Suprapubic skin (tissue), 4 donors: ENCODE measurements around the gene NPC1L1. TPM values are rescaled to one million over a fixed set of nuclear protein-coding genes. Genes with fewer than 3 reads are reported as not detected.

Experiments used
- DNase-seq, 2 donors: peaks; one replicate each; pipeline ENCODE4 v3.0.0-alpha.2; 2019; ENCODE audit warnings: low spot score in 2 of 2
- H3K27ac ChIP-seq: fragments of 200-600 bp; sonication (generic); one replicate; pipeline ENCODE4 v1.5.1; 2019
- H3K27me3 ChIP-seq: fragments of 200-600 bp; sonication (generic); one replicate; pipeline ENCODE4 v1.5.1; 2019
- H3K36me3 ChIP-seq: fragments of 200-600 bp; sonication (generic); one replicate; pipeline ENCODE4 v1.5.1; 2019
- H3K4me1 ChIP-seq: fragments of 200-600 bp; sonication (generic); one replicate; pipeline ENCODE4 v1.5.1; 2019
- H3K4me3 ChIP-seq: fragments of 200-600 bp; sonication (generic); one replicate; pipeline ENCODE4 v1.5.1; 2019; ENCODE audit warnings: mild to moderate bottlenecking
- H3K9me3 ChIP-seq: fragments of 200-600 bp; sonication (generic); one replicate; pipeline ENCODE4 v1.5.1; 2019
- EP300 ChIP-seq: sonication (generic); formaldehyde crosslinking; IDR thresholded peaks from one replicate; pipeline ENCODE4 v1.6.1; 2017; ENCODE audit warnings: antibody characterized with exemption
- POLR2A ChIP-seq, 2 donors: fragments of 450-650 bp; IDR thresholded peaks; one replicate each; pipeline ENCODE4 v1.6.1; 2017; ENCODE audit warnings: antibody characterized with exemption in 2 of 2, mild to moderate bottlenecking in 2 of 2, moderate library complexity in 2 of 2
- POLR2AphosphoS5 ChIP-seq, 3 donors: sonication (generic); formaldehyde crosslinking; IDR thresholded peaks; one replicate each; pipeline ENCODE4 v1.6.1; 2017; ENCODE audit warnings: antibody characterized with exemption in 3 of 3
- WGBS: methylation state at CpG from one replicate; pipeline ENCODE4 v1.1.5; 2018; 5-methylcytosine and 5-hydroxymethylcytosine counted together
- total RNA-seq, 4 donors: library from RNA; depleted of rRNA; stranded (reverse); fragments of >200 nt; gene quantifications; one replicate each; pipeline ENCODE4 v1.1.0, GENCODE V29; 2016
- TF ChIP-seq, protein P1 (sequence below), 2 donors: fragments of 200-600 bp in 1 of 2; fragments of 450-650 bp in 1 of 2; sonication (generic) in 1 of 2; IDR thresholded peaks; one replicate each; pipeline ENCODE4 v1.5.1; 2016 to 2019; ENCODE audit warnings: antibody characterized with exemption in 2 of 2, mild to moderate bottlenecking in 1 of 2, moderate library complexity in 1 of 2

Gene NPC1L1
- total RNA-seq, 4 donors from 2014 or later = 0.24 TPM; not detected in 3

DNA sequence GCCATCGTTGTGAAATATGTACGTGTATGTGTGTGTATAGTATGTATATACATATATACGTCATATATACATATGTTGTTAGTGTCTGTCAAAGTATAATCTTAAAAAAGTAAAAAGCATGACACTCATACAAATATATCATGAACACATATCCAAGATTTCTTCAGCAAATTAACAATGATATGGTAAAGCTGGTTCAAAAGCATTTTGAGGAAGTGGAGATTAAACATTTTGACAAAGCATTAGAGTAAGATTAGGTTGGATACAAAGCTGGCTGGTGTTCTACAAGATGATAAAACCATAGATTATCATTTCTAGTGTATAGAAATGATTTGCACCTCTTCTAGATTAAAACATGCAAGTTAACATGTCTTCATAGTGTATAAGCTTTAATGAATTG lies 49.9 kb downstream of the NPC1L1 start:
- Histone ChIP-seq H3K4me1 (peaks cover 35% of the 10 kb centered on the region), H3K36me3 (no peaks in the 10 kb centered on the region), H3K27me3 (peaks cover 22% of the 10 kb centered on the region), H3K9me3 (no peaks in the 10 kb centered on the region), H3K27ac (peak overlapping the region; percentile 91), H3K4me3 (peak overlapping the region; percentile 86)
- no peak for TF ChIP-seq POLR2A (IDR thresholded peaks at IDR 0.05)
- TF ChIP-seq POLR2AphosphoS5 (IDR thresholded peaks at IDR 0.05) = no peak
- TF ChIP-seq, protein P1, sequence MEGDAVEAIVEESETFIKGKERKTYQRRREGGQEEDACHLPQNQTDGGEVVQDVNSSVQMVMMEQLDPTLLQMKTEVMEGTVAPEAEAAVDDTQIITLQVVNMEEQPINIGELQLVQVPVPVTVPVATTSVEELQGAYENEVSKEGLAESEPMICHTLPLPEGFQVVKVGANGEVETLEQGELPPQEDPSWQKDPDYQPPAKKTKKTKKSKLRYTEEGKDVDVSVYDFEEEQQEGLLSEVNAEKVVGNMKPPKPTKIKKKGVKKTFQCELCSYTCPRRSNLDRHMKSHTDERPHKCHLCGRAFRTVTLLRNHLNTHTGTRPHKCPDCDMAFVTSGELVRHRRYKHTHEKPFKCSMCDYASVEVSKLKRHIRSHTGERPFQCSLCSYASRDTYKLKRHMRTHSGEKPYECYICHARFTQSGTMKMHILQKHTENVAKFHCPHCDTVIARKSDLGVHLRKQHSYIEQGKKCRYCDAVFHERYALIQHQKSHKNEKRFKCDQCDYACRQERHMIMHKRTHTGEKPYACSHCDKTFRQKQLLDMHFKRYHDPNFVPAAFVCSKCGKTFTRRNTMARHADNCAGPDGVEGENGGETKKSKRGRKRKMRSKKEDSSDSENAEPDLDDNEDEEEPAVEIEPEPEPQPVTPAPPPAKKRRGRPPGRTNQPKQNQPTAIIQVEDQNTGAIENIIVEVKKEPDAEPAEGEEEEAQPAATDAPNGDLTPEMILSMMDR (IDR thresholded peaks at IDR 0.05) = no peak
- TF ChIP-seq EP300 = no peak
- DNase-seq = no peak
- WGBS = 8% methylated on average over 3 of the region's 3 CpGs

DNA sequence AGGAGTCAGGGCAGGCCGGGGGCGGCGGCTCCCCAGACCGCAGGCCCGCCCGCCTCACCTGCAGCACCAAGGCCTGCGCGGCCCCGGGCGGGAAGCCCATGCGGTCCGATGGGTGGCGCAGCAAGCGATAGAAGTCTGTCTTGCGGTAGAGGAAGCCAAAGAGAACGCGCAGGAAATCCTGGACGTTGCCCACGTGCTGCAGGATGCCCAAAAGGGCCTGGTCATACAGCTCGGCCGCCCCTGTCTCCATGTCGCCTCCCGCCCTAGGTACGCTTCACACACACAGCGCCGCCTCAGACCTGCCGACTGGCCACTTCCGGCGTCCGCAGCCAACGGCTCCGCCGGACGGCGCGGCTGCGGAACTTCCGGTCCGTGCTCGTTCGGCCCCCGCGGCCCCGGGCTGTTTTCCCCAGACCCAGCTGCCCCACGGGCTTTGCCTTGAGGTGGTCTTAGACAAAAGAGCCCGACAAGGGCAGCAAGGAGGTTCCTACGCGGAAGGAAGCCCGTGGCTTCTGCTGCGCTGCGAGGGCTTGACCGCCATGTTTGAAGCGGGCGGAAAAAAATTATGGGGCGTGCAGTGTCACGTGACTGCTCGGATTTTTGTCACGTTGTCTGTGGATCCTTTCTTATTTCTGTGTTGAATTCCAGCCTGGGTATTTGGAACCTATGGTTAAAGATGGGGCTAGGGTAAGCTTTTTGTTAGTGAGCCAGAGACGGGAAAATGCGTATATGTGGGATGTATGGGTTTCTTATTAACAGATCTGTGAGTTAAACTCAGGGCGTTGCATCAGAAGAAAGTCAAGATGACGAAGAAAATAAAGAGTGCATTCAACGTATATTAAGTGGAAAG lies 50.6 kb downstream of the NPC1L1 start, which contains the start of gene NUDCD3:
Gene NUDCD3, minus strand, starts transcription at position 308 of the 850 bp plus-strand sequence. Its CDS starts 58 bp downstream, at position 250.
- Histone ChIP-seq H3K27me3 (peaks cover 18% of the 10 kb centered on the region), H3K27ac (peak within 1 kb of the TSS; percentile 91), H3K4me1 (peaks cover 42% of the 10 kb centered on the region), H3K4me3 (peak within 1 kb of the TSS; percentile 86), H3K36me3 (no peaks in the 10 kb centered on the region), H3K9me3 (no peaks in the 10 kb centered on the region)
- DNase-seq = peak; percentile 86 to 87
- TF ChIP-seq POLR2AphosphoS5 (IDR thresholded peaks at IDR 0.05) (peak in 2 of 3 donors; percentile 22 to 32), POLR2A (IDR thresholded peaks at IDR 0.05) (peak in 1 of 2 donors; percentile 24)
- TF ChIP-seq, protein P1 (IDR thresholded peaks at IDR 0.05) = no peak
- WGBS = under 1% methylated on average over 31 of the region's 63 CpGs

- Histone ChIP-seq H3K4me3 (peak overlapping the region; percentile 86), H3K27ac (peak overlapping the region; percentile 91), H3K36me3 (peaks cover 1% of the 10 kb centered on the region), H3K9me3 (no peaks in the 10 kb centered on the region), H3K4me1 (peaks cover 46% of the 10 kb centered on the region), H3K27me3 (peaks cover 16% of the 10 kb centered on the region)
- DNase-seq = no peak
- 0% methylated on average over 15 of the region's 19 CpGs for WGBS
- no peak for TF ChIP-seq EP300
These were observed 51.2 kb downstream of the NPC1L1 start for GRCh38 chr7:44489955-44490350.

DNA sequence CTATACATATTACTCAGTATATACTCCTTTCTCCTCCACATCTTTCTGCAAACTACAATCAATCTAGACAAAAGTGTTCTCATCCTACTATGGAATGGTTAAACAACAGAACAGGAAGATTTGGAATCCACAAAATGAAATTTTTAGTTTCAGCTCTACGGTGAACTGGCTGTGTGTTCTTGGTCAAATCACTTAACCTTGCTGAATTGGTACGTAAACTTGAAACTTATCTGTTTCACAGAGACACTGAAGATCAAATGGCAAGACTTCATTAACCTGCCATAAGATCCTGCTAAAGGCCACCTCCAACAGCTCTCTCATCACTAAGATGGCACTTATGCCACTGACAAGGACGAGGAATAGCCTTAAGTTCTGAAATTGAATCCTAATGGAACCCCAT lies 52.2 kb downstream of the NPC1L1 start:
- Histone ChIP-seq H3K27me3 (peaks cover 7% of the 10 kb centered on the region), H3K4me1 (peaks cover 48% of the 10 kb centered on the region), H3K27ac (no peak overlapping the region), H3K9me3 (no peaks in the 10 kb centered on the region), H3K4me3 (peak overlapping the region; percentile 86), H3K36me3 (peaks cover 11% of the 10 kb centered on the region)
- WGBS = 75% methylated on average over 3 of the region's 3 CpGs
- no peak for DNase-seq
- TF ChIP-seq EP300 = no peak
- TF ChIP-seq POLR2AphosphoS5 (IDR thresholded peaks at IDR 0.05) = no peak
- TF ChIP-seq, protein P1 (IDR thresholded peaks at IDR 0.05) = no peak
- TF ChIP-seq POLR2A (IDR thresholded peaks at IDR 0.05) = no peak

DNA sequence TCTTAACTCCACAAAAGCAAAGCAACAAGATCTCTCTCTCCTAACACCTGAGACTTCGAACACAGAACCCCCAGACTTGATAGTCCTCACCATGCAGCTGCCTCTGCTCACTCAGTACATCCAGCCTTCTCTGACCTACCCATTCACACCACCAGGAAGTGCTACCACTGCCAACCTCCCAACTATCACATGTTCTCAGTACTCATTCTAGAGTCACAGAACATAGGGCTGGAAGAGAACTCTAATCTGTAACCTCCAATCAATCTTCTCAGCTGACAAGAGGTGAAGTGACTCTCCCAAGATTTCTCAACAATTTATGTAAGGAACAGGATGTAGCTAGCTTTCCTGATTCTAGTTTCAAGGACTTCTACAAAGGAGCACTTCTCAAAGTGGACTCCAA lies 54.4 kb downstream of the NPC1L1 start:
- Histone ChIP-seq H3K27me3 (no peaks in the 10 kb centered on the region), H3K9me3 (no peaks in the 10 kb centered on the region), H3K27ac (no peak overlapping the region), H3K4me1 (peaks cover 48% of the 10 kb centered on the region), H3K36me3 (peaks cover 34% of the 10 kb centered on the region), H3K4me3 (no peak overlapping the region)
- WGBS = 80% methylated on average over 1 of the region's 1 CpG
- DNase-seq = no peak
- TF ChIP-seq, protein P1 (IDR thresholded peaks at IDR 0.05) = no peak
- no peak for TF ChIP-seq EP300
- TF ChIP-seq POLR2AphosphoS5 (IDR thresholded peaks at IDR 0.05) = no peak
- TF ChIP-seq POLR2A (IDR thresholded peaks at IDR 0.05) = no peak
